Hepatocyte (in vitro differentiated cells): ENCODE measurements around the gene FAM136A. TPM values are rescaled to one million over a fixed set of nuclear protein-coding genes. Genes with fewer than 3 reads are reported as not detected.

Experiments used
- DNase-seq: peaks from one replicate; pipeline ENCODE4 v3.0.0-alpha.2; 2016; ENCODE audit warnings: low spot score
- H2AFZ ChIP-seq: fragments of 200-600 bp; sonication (generic); 2 replicates; pipeline ENCODE4 v1.6.0; 2016; ENCODE audit warnings: antibody characterized with exemption, mild to moderate bottlenecking
- H3K27ac ChIP-seq: fragments of 200-600 bp; sonication (generic); 2 replicates; pipeline ENCODE4 v1.5.1; 2016; ENCODE audit warnings: mild to moderate bottlenecking
- H3K27me3 ChIP-seq: fragments of 200-600 bp; sonication (generic); 2 replicates; pipeline ENCODE4 v1.6.1; 2016
- H3K36me3 ChIP-seq: fragments of 200-600 bp; sonication (generic); replicated peaks from 2 replicates; pipeline ENCODE4 v1.5.1; 2016; ENCODE audit warnings: low read depth; ENCODE audit not compliant: insufficient read depth
- H3K4me1 ChIP-seq: fragments of 200-600 bp; sonication (generic); 2 replicates; pipeline ENCODE4 v1.5.1; 2016; ENCODE audit warnings: mild to moderate bottlenecking, moderate library complexity; ENCODE audit not compliant: insufficient read depth
- H3K4me2 ChIP-seq: fragments of 200-600 bp; sonication (generic); 2 replicates; pipeline ENCODE4 v1.6.0; 2016
- H3K4me3 ChIP-seq: fragments of 200-600 bp; sonication (generic); 2 replicates; pipeline ENCODE4 v1.5.1; 2016; ENCODE audit warnings: mild to moderate bottlenecking
- H3K79me2 ChIP-seq: fragments of 200-600 bp; sonication (generic); 2 replicates; pipeline ENCODE4 v1.6.0; 2017; ENCODE audit warnings: mild to moderate bottlenecking
- H3K9me2 ChIP-seq: fragments of 200-600 bp; sonication (generic); replicated peaks from 2 replicates; pipeline ENCODE4 v1.6.0; 2017; ENCODE audit warnings: mild to moderate bottlenecking; ENCODE audit not compliant: insufficient read depth
- H3K9me3 ChIP-seq: fragments of 200-600 bp; sonication (generic); 2 replicates; pipeline ENCODE4 v1.5.1; 2016; ENCODE audit warnings: low read depth, mild to moderate bottlenecking
- H4K20me1 ChIP-seq: fragments of 200-600 bp; sonication (generic); 2 replicates; pipeline ENCODE4 v1.6.0; 2016; ENCODE audit warnings: mild to moderate bottlenecking; ENCODE audit not compliant: insufficient read depth, poor library complexity, severe bottlenecking
- CTCF ChIP-seq: fragments of 200-600 bp; sonication (generic); IDR thresholded peaks from 2 replicates; pipeline ENCODE4 v1.5.1; 2016; ENCODE audit warnings: antibody characterized with exemption, mild to moderate bottlenecking; ENCODE audit not compliant: poor library complexity
- EZH2 ChIP-seq: fragments of 200-600 bp; sonication (generic); IDR thresholded peaks from 2 replicates; pipeline ENCODE4 v1.6.1; 2016; ENCODE audit warnings: antibody characterized with exemption, mild to moderate bottlenecking, borderline replicate concordance
- EZH2phosphoT487 ChIP-seq: fragments of 200-600 bp; sonication (generic); IDR thresholded peaks from one replicate; pipeline ENCODE4 v1.6.1; 2018; ENCODE audit warnings: antibody characterized with exemption, mild to moderate bottlenecking, low read depth, moderate library complexity; ENCODE audit not compliant: unreplicated experiment, severe bottlenecking
- WGBS: methylation state at CpG from one replicate; pipeline ENCODE4 v1.1.6; 2016; ENCODE audit warnings: low lambda C conversion rate; ENCODE audit errors: missing lambda C conversion rate; 5-methylcytosine and 5-hydroxymethylcytosine counted together
- polyA plus RNA-seq: library from polyadenylated mRNA; unstranded; fragments of >200 nt; fragmentation: Nextera tagmentation; extraction: Ambion mirVana; gene quantifications from 2 replicates; pipeline ENCODE4 v1.2.1, GENCODE V29; 2016
- total RNA-seq: library from RNA; depleted of rRNA; stranded (reverse); fragments of >200 nt; gene quantifications from 2 replicates; pipeline ENCODE4 v1.2.3, GENCODE V29; 2014

FAM136A gene
- total and polyA plus RNA-seq, 2 experiments from 2014 or later = 56.1 to 63.6 TPM

- Histone ChIP-seq H3K79me2 (no peaks in the 10 kb centered on the region), H3K9me2 (no peaks in the 10 kb centered on the region), H3K27ac (no peak overlapping the region), H3K9me3 (no peaks in the 10 kb centered on the region), H3K27me3 (no peaks in the 10 kb centered on the region), H4K20me1 (no peaks in the 10 kb centered on the region), H3K4me2 (no peak overlapping the region), H3K4me1 (no peaks in the 10 kb centered on the region), H3K4me3 (no peak overlapping the region), H3K36me3 (no peaks in the 10 kb centered on the region), H2AFZ (no peak overlapping the region)
- no peak for DNase-seq
- WGBS = 84% methylated on average over 4 of the region's 4 CpGs
- TF ChIP-seq EZH2phosphoT487 (no peak), CTCF (no peak), EZH2 (no peak)
These were observed 34.7 kb upstream of the FAM136A start for GRCh38 chr2:70336552-70336951.

GRCh38 chr2:70331012-70331411 is 29.1 kb upstream of the FAM136A start:
- no peak for DNase-seq
- 85% methylated on average over 7 of the region's 7 CpGs for WGBS
- H2AFZ ChIP-seq = no peak overlapping the region
- no peaks in the 10 kb centered on the region for H3K9me3 ChIP-seq
- H3K4me1 ChIP-seq = peaks cover 7% of the 10 kb centered on the region
- H3K27me3 ChIP-seq = no peaks in the 10 kb centered on the region
- no peaks in the 10 kb centered on the region for H3K79me2 ChIP-seq
- no peaks in the 10 kb centered on the region for H3K36me3 ChIP-seq
- H3K27ac ChIP-seq = no peak overlapping the region
- TF ChIP-seq CTCF (no peak), EZH2 (no peak), EZH2phosphoT487 (no peak)
- no peak overlapping the region for H3K4me2 ChIP-seq
- H3K9me2 ChIP-seq = no peaks in the 10 kb centered on the region
- no peak overlapping the region for H3K4me3 ChIP-seq
- H4K20me1 ChIP-seq = no peaks in the 10 kb centered on the region

- Histone ChIP-seq H3K36me3 (no peaks in the 10 kb centered on the region), H3K27me3 (no peaks in the 10 kb centered on the region), H4K20me1 (no peaks in the 10 kb centered on the region), H3K9me3 (no peaks in the 10 kb centered on the region), H3K4me1 (peaks cover 7% of the 10 kb centered on the region), H3K4me3 (no peak overlapping the region), H3K4me2 (no peak overlapping the region), H2AFZ (no peak overlapping the region), H3K27ac (no peak overlapping the region), H3K79me2 (no peaks in the 10 kb centered on the region), H3K9me2 (no peaks in the 10 kb centered on the region)
- no peak for TF ChIP-seq EZH2phosphoT487
- TF ChIP-seq CTCF = no peak
- no peak for TF ChIP-seq EZH2
- DNase-seq = no peak
- WGBS = 88% methylated on average over 3 of the region's 3 CpGs
These were observed 28.6 kb upstream of the FAM136A start for GRCh38 chr2:70330476-70330875.
